ENCODE data around the gene LMNB1.

DNA sequence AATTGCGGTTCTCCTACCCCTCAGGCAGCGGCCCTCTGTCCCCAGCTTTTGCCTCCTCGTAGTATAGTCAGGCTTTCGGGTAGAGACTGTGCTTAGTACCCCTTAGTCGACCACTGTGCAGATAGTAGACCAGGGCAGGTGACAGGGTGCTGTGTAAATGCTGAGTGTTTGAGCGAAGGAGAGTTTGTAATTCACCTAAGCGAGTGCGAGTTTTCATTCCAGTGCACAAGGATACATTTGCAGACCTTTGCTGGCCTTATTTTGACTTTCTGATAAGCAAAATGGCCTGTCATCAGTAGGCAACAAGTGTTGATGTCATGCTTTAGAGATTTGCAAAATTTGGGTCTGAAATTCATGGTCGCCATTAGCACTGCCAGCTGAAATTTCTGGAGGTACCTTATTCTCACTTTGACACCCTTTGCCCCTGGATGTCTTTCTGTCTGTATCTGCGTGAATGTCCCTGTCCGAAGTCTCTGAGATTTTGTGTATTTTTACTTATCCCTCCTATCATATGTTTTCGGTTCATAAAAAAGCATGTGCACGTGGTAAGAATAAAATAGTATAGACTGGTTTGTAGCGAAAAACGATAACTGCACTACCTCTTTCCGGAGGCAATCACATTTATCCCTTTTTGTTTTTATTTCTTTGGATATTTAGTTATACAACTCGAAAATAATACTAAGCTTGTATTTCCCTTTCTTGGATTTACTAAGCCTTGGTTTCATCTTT lies 1.9 kb downstream of the LMNB1 start:
- TF ChIP-seq, protein P1, sequence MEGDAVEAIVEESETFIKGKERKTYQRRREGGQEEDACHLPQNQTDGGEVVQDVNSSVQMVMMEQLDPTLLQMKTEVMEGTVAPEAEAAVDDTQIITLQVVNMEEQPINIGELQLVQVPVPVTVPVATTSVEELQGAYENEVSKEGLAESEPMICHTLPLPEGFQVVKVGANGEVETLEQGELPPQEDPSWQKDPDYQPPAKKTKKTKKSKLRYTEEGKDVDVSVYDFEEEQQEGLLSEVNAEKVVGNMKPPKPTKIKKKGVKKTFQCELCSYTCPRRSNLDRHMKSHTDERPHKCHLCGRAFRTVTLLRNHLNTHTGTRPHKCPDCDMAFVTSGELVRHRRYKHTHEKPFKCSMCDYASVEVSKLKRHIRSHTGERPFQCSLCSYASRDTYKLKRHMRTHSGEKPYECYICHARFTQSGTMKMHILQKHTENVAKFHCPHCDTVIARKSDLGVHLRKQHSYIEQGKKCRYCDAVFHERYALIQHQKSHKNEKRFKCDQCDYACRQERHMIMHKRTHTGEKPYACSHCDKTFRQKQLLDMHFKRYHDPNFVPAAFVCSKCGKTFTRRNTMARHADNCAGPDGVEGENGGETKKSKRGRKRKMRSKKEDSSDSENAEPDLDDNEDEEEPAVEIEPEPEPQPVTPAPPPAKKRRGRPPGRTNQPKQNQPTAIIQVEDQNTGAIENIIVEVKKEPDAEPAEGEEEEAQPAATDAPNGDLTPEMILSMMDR (IDR thresholded peaks at IDR 0.05) = no peak
- no peak for TF ChIP-seq POLR2A (IDR thresholded peaks at IDR 0.05)
